Upper lobe of left lung (tissue), 6 donors: ENCODE data around the gene CTNNA1. TPM values are rescaled to one million over a fixed set of nuclear protein-coding genes. Genes with fewer than 3 reads are reported as not detected.

Source experiments
- ATAC-seq, 2 donors: fragments of 200-7000 bp; cut with Tn5 transposase; one replicate each; pipeline ENCODE4 v1.9.1; 2022; ENCODE audit warnings: mild to moderate bottlenecking in 2 of 2, moderate library complexity in 2 of 2; ENCODE audit not compliant: low FRiP score in 2 of 2
- DNase-seq, 2 donors: peaks; one replicate each; pipeline ENCODE4 v3.0.0-alpha.2; 2019 to 2020
- H3K27ac ChIP-seq, 4 donors: fragments of 200-600 bp; sonication (generic); one replicate each; pipeline ENCODE4 v1.5.1; 2016 to 2019
- H3K27me3 ChIP-seq, 4 donors: fragments of 200-600 bp; sonication (generic); one replicate each; pipeline ENCODE4 v1.5.1; 2017 to 2019
- H3K36me3 ChIP-seq, 4 donors: fragments of 200-600 bp; sonication (generic); one replicate each; pipeline ENCODE4 v1.5.1; 2016 to 2019
- H3K4me1 ChIP-seq, 4 donors: fragments of 200-600 bp; sonication (generic); one replicate each; pipeline ENCODE4 v1.5.1; 2018 to 2019
- H3K4me3 ChIP-seq, 4 donors: fragments of 200-600 bp; sonication (generic); one replicate each; pipeline ENCODE4 v1.5.1; 2017 to 2019; ENCODE audit warnings: mild to moderate bottlenecking in 2 of 4, moderate library complexity in 1 of 4
- H3K9me3 ChIP-seq, 4 donors: fragments of 200-600 bp; sonication (generic); one replicate each; pipeline ENCODE4 v1.5.1; 2018 to 2019
- EP300 ChIP-seq, 4 donors: sonication (generic); formaldehyde crosslinking; IDR thresholded peaks; one replicate each; pipeline ENCODE4 v1.5.1; 2017; ENCODE audit warnings: antibody characterized with exemption in 4 of 4, control low read depth in 2 of 4
- POLR2A ChIP-seq, 4 donors: fragments of 450-650 bp; IDR thresholded peaks; one replicate each; pipeline ENCODE4 v1.5.1; 2016 to 2017; ENCODE audit warnings: antibody characterized with exemption in 4 of 4, mild to moderate bottlenecking in 2 of 4
- POLR2AphosphoS5 ChIP-seq, 2 donors: sonication (generic); formaldehyde crosslinking; IDR thresholded peaks; one replicate each; pipeline ENCODE4 v1.5.1; 2017; ENCODE audit warnings: antibody characterized with exemption in 2 of 2
- WGBS, 2 donors: methylation state at CpG; one replicate each; pipeline ENCODE4 v1.1.5; 2017 to 2018; 5-methylcytosine and 5-hydroxymethylcytosine counted together
- total RNA-seq, 6 donors: library from RNA; depleted of rRNA in 4 of 6; stranded (reverse); fragments of >200 nt in 4 of 6; gene quantifications; one replicate each; pipeline versions ENCODE4 v1.1.0 to v1.2.1, GENCODE V29; 2016 to 2021
- TF ChIP-seq, protein P1 (sequence below), 6 experiments: fragments of 450-650 bp in 4 of 6; fragments of 200-600 bp in 2 of 6; sonication (generic) in 2 of 6; IDR thresholded peaks; one replicate each; pipeline ENCODE4 v1.5.1; 2016 to 2019; ENCODE audit warnings: antibody characterized with exemption in 6 of 6
- donor health status: DM: no; HTN: no; CAD: no; lungs with moderate emphysema.
- donor health status: DM: no; HTN: yes; CAD: no; lungs with severe emphysema.

The CTNNA1 gene
- total RNA-seq, 6 donors from 2014 or later, result 352 to 505 (median 415) TPM

GRCh38 chr5:138717399-138717798, 35.8 kb upstream of the CTNNA1 start:
- H3K4me1 ChIP-seq, result peaks cover 0 to 5% (median 2%) of the 10 kb centered on the region in 4 donors
- no peak for ATAC-seq
- H3K27me3 ChIP-seq, result no peaks in the 10 kb centered on the region
- WGBS, 2 donors, result 98 to 100% methylated on average over 3 of the region's 3 CpGs
- no peak overlapping the region for H3K27ac ChIP-seq
- no peaks in the 10 kb centered on the region for H3K36me3 ChIP-seq
- H3K9me3 ChIP-seq, result no peaks in the 10 kb centered on the region
- TF ChIP-seq, protein P1, sequence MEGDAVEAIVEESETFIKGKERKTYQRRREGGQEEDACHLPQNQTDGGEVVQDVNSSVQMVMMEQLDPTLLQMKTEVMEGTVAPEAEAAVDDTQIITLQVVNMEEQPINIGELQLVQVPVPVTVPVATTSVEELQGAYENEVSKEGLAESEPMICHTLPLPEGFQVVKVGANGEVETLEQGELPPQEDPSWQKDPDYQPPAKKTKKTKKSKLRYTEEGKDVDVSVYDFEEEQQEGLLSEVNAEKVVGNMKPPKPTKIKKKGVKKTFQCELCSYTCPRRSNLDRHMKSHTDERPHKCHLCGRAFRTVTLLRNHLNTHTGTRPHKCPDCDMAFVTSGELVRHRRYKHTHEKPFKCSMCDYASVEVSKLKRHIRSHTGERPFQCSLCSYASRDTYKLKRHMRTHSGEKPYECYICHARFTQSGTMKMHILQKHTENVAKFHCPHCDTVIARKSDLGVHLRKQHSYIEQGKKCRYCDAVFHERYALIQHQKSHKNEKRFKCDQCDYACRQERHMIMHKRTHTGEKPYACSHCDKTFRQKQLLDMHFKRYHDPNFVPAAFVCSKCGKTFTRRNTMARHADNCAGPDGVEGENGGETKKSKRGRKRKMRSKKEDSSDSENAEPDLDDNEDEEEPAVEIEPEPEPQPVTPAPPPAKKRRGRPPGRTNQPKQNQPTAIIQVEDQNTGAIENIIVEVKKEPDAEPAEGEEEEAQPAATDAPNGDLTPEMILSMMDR (IDR thresholded peaks at IDR 0.05), result no peak
- no peak for DNase-seq
- H3K4me3 ChIP-seq, result no peak overlapping the region

DNA sequence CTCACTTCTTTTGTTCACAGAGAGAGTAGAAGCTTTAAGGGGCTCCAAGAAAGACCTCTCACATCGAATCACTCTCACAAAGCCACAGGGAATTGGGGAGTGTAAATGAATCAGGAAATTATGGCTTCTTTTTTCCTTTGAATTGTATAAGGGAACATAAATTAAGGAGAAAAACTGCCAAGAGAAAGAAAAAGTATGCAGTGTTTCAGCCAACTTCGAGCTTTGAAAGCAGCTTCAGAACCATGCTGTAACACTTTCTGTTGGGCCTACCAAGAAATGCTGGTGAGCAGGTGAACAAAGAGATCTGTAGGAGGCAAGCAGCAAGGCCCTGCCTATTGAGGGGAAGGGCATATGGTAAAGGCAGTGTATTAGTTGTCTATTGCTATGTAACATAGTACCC, 33.4 kb upstream of the CTNNA1 start:
- Histone ChIP-seq H3K4me1 (peaks cover 4 to 10% (median 6%) of the 10 kb centered on the region in 4 donors), H3K27ac (no peak overlapping the region), H3K27me3 (no peaks in the 10 kb centered on the region), H3K36me3 (no peaks in the 10 kb centered on the region), H3K4me3 (no peak overlapping the region), H3K9me3 (no peaks in the 10 kb centered on the region)
- DNase-seq, result no peak
- TF ChIP-seq, protein P1 (IDR thresholded peaks at IDR 0.05), result no peak
- TF ChIP-seq EP300 (IDR thresholded peaks at IDR 0.05), result no peak
- no peak for TF ChIP-seq POLR2AphosphoS5 (IDR thresholded peaks at IDR 0.05)
- no peak for TF ChIP-seq POLR2A (IDR thresholded peaks at IDR 0.05)
- 81 to 83% methylated on average over 2 of the region's 2 CpGs for WGBS, 2 donors
- no peak for ATAC-seq

GRCh38 chr5:138720840-138721239, 32.4 kb upstream of the CTNNA1 start:
- no peaks in the 10 kb centered on the region for H3K9me3 ChIP-seq
- no peak for DNase-seq
- no peak for ATAC-seq

GRCh38 chr5:138721979-138722378, 31.2 kb upstream of the CTNNA1 start:
- TF ChIP-seq POLR2A (IDR thresholded peaks at IDR 0.05), result no peak
- no peak for ATAC-seq
- Histone ChIP-seq H3K4me3 (no peak overlapping the region), H3K27me3 (no peaks in the 10 kb centered on the region), H3K9me3 (no peaks in the 10 kb centered on the region), H3K36me3 (no peaks in the 10 kb centered on the region), H3K4me1 (peaks cover 6 to 18% (median 8%) of the 10 kb centered on the region in 4 donors), H3K27ac (no peak overlapping the region)
- no peak for DNase-seq
- 76 to 80% methylated on average over 5 of the region's 5 CpGs for WGBS, 2 donors

More at GRCh38 chr5:138720840-138721239, 32.4 kb upstream of the CTNNA1 start:
- no peaks in the 10 kb centered on the region for H3K27me3 ChIP-seq
- H3K4me3 ChIP-seq, result no peak overlapping the region
- TF ChIP-seq POLR2A (IDR thresholded peaks at IDR 0.05), result no peak
- TF ChIP-seq POLR2AphosphoS5 (IDR thresholded peaks at IDR 0.05), result no peak
- TF ChIP-seq EP300 (IDR thresholded peaks at IDR 0.05), result no peak
- peaks cover 6 to 14% (median 13%) of the 10 kb centered on the region in 4 donors for H3K4me1 ChIP-seq
- H3K36me3 ChIP-seq, result no peaks in the 10 kb centered on the region
- no peak overlapping the region for H3K27ac ChIP-seq
- WGBS, 2 donors, result 93 to 96% methylated on average over 2 of the region's 2 CpGs

- no peak overlapping the region for H3K4me3 ChIP-seq
- TF ChIP-seq POLR2AphosphoS5 (IDR thresholded peaks at IDR 0.05) (no peak), POLR2A (IDR thresholded peaks at IDR 0.05) (no peak), EP300 (IDR thresholded peaks at IDR 0.05) (no peak)
- TF ChIP-seq, protein P1 (IDR thresholded peaks at IDR 0.05), result no peak
- no peaks in the 10 kb centered on the region for H3K36me3 ChIP-seq
- peak in 1 of 2 donors; percentile 46 for DNase-seq
- no peak overlapping the region for H3K27ac ChIP-seq
- WGBS, 2 donors, result 68 to 76% methylated on average over 10 of the region's 10 CpGs
- no peaks in the 10 kb centered on the region for H3K27me3 ChIP-seq
- peak in 1 of 2 donors; percentile 15 for ATAC-seq
- H3K4me1 ChIP-seq, result peaks cover 6 to 18% (median 8%) of the 10 kb centered on the region in 4 donors
- no peaks in the 10 kb centered on the region for H3K9me3 ChIP-seq
These were observed 30.6 kb upstream of the CTNNA1 start for GRCh38 chr5:138722544-138723177.
